ENCODE data around the gene ZNF460. TPM values are rescaled to one million over a fixed set of nuclear protein-coding genes. Genes with fewer than 3 reads are reported as not detected.

The ZNF460 gene
- total RNA-seq, 6 donors from 2014 or later, result 37.6 to 88.0 (median 53.6) TPM

GRCh38 chr19:57308514-57308913 lies 28.2 kb downstream of the ZNF460 start:
- Histone ChIP-seq H3K9me3 (peaks cover 0 to 8% (median 0%) of the 10 kb centered on the region in 4 donors), H3K4me3 (no peak overlapping the region), H3K4me1 (no peaks in the 10 kb centered on the region), H3K27me3 (no peaks in the 10 kb centered on the region), H3K27ac (no peak overlapping the region), H3K36me3 (peaks cover 0 to 13% (median under 1%) of the 10 kb centered on the region in 4 donors)
- ATAC-seq (ENCODE audit: low FRiP score in 2 of 2) (no peak), DNase-seq (no peak)
- TF ChIP-seq CTCF (IDR thresholded peaks at IDR 0.05), result no peak
- no peak for TF ChIP-seq POLR2AphosphoS5 (IDR thresholded peaks at IDR 0.05)
- TF ChIP-seq POLR2A (IDR thresholded peaks at IDR 0.05), result no peak
- no peak for TF ChIP-seq EP300 (IDR thresholded peaks at IDR 0.05)

GRCh38 chr19:57310792-57311191 lies 30.5 kb downstream of the ZNF460 start:
- no peak overlapping the region for H3K4me3 ChIP-seq
- ATAC-seq (ENCODE audit: low FRiP score in 2 of 2), result no peak

GRCh38 chr19:57314146-57314545 lies 33.9 kb downstream of the ZNF460 start:
- no peak for ATAC-seq (ENCODE audit: low FRiP score in 2 of 2)
- TF ChIP-seq POLR2A (IDR thresholded peaks at IDR 0.05) (no peak), CTCF (IDR thresholded peaks at IDR 0.05) (no peak), POLR2AphosphoS5 (IDR thresholded peaks at IDR 0.05) (no peak), EP300 (IDR thresholded peaks at IDR 0.05) (no peak)
- no peak for DNase-seq

More at GRCh38 chr19:57310792-57311191, 30.5 kb downstream of the ZNF460 start:
- H3K36me3 ChIP-seq, result no peaks in the 10 kb centered on the region
- 79 to 90% methylated on average over 2 of the region's 2 CpGs for WGBS, 2 donors
- H3K4me1 ChIP-seq, result no peaks in the 10 kb centered on the region
- no peak for TF ChIP-seq EP300 (IDR thresholded peaks at IDR 0.05)
- TF ChIP-seq CTCF (IDR thresholded peaks at IDR 0.05), result no peak
- TF ChIP-seq POLR2A (IDR thresholded peaks at IDR 0.05), result no peak
- TF ChIP-seq POLR2AphosphoS5 (IDR thresholded peaks at IDR 0.05), result no peak
- H3K27me3 ChIP-seq, result no peaks in the 10 kb centered on the region
- H3K9me3 ChIP-seq, result peaks cover 0 to 8% (median 0%) of the 10 kb centered on the region in 4 donors
- H3K27ac ChIP-seq, result no peak overlapping the region
- DNase-seq, result no peak

GRCh38 chr19:57317503-57317902 lies 37.2 kb downstream of the ZNF460 start:
- 16 to 17% methylated on average over 18 to 28 of the region's 29 CpGs for WGBS, 2 donors
- no peak overlapping the region for H3K4me3 ChIP-seq
- peak in 1 of 2 donors; percentile 81 for DNase-seq
- H3K27ac ChIP-seq, result no peak overlapping the region
- H3K36me3 ChIP-seq, result no peaks in the 10 kb centered on the region
- peaks cover 14 to 22% (median 17%) of the 10 kb centered on the region in 4 donors for H3K4me1 ChIP-seq
- no peak for ATAC-seq (ENCODE audit: low FRiP score in 2 of 2)
- TF ChIP-seq POLR2AphosphoS5 (IDR thresholded peaks at IDR 0.05) (no peak), POLR2A (IDR thresholded peaks at IDR 0.05) (no peak), CTCF (IDR thresholded peaks at IDR 0.05) (no peak), EP300 (IDR thresholded peaks at IDR 0.05) (no peak)
- H3K27me3 ChIP-seq, result peaks cover 0 to 4% (median 0%) of the 10 kb centered on the region in 4 donors
- no peaks in the 10 kb centered on the region for H3K9me3 ChIP-seq

More at GRCh38 chr19:57314146-57314545, 33.9 kb downstream of the ZNF460 start:
- Histone ChIP-seq H3K36me3 (no peaks in the 10 kb centered on the region), H3K27me3 (peaks cover 0 to 4% (median 0%) of the 10 kb centered on the region in 4 donors), H3K4me1 (no peaks in the 10 kb centered on the region), H3K9me3 (peaks cover 0 to 6% (median 0%) of the 10 kb centered on the region in 4 donors), H3K4me3 (no peak overlapping the region), H3K27ac (no peak overlapping the region)
- 55 to 73% methylated on average over 4 of the region's 4 CpGs for WGBS, 2 donors

- TF ChIP-seq EP300 (IDR thresholded peaks at IDR 0.05) (no peak), POLR2AphosphoS5 (IDR thresholded peaks at IDR 0.05) (no peak), CTCF (IDR thresholded peaks at IDR 0.05) (no peak)
- H3K4me1 ChIP-seq, result peaks cover 14 to 23% (median 18%) of the 10 kb centered on the region in 4 donors
- no peak for DNase-seq
- peaks cover 0 to 16% (median 16%) of the 10 kb centered on the region in 4 donors for H3K36me3 ChIP-seq
- peak overlapping the region; percentile 82 to 92 (median 88) for H3K27ac ChIP-seq
- H3K4me3 ChIP-seq, result peak overlapping the region; percentile 46 to 97 (median 86)
- WGBS, 2 donors, result 0% methylated on average over 1 of the region's 1 CpG
- H3K27me3 ChIP-seq, result peaks cover 0 to 4% (median 0%) of the 10 kb centered on the region in 4 donors
- H3K9me3 ChIP-seq, result peaks cover 0 to 3% (median 2%) of the 10 kb centered on the region in 4 donors
- peak in 1 of 2 donors; percentile 44 for ATAC-seq (ENCODE audit: low FRiP score in 2 of 2)
These were observed 39.5 kb downstream of the ZNF460 start for GRCh38 chr19:57319869-57320179.
